Esophagus muscularis mucosa (tissue), 4 donors: ENCODE results near the gene DGCR2. TPM values are rescaled to one million over a fixed set of nuclear protein-coding genes. Genes with fewer than 3 reads are reported as not detected.

Experiments used
- DNase-seq: peaks from one replicate; pipeline ENCODE4 v3.0.0-alpha.2; 2017; ENCODE audit errors: extremely low spot score
- H3K27ac ChIP-seq, 4 donors: fragments of 200-600 bp; sonication (generic); replicated peaks in 1 of 4; 1 replicate in 3 of 4; 2 replicates in 1 of 4; pipeline ENCODE4 v1.5.1; 2016 to 2019; ENCODE audit warnings: mild to moderate bottlenecking in 1 of 4
- H3K27me3 ChIP-seq, 4 donors: fragments of 200-600 bp; sonication (generic); one replicate each; pipeline versions ENCODE4 v1.5.1 to v1.6.0; 2016 to 2019
- H3K36me3 ChIP-seq, 4 donors: fragments of 200-600 bp; sonication (generic); one replicate each; pipeline ENCODE4 v1.5.1; 2016 to 2019
- H3K4me1 ChIP-seq, 4 donors: fragments of 200-600 bp; sonication (generic); one replicate each; pipeline ENCODE4 v1.5.1; 2016 to 2019
- H3K4me3 ChIP-seq, 4 donors: fragments of 200-600 bp; sonication (generic); 1 replicate in 2 of 4; 2 replicates in 2 of 4; pipeline ENCODE4 v1.5.1; 2016 to 2019; ENCODE audit warnings: mild to moderate bottlenecking in 4 of 4, moderate library complexity in 1 of 4
- H3K9me3 ChIP-seq, 4 donors: fragments of 200-600 bp; sonication (generic); 1 replicate in 3 of 4; 2 replicates in 1 of 4; pipeline ENCODE4 v1.5.1; 2016 to 2019
- CTCF ChIP-seq, 3 experiments: fragments of 200-600 bp in 2 of 3; fragments of 450-650 bp in 1 of 3; sonication (generic) in 2 of 3; IDR thresholded peaks; one replicate each; pipeline ENCODE4 v1.5.1; 2017 to 2019; ENCODE audit warnings: antibody characterized with exemption in 3 of 3, mild to moderate bottlenecking in 2 of 3, moderate library complexity in 1 of 3
- EP300 ChIP-seq: sonication (generic); formaldehyde crosslinking; IDR thresholded peaks from one replicate; pipeline ENCODE4 v1.6.1; 2017; ENCODE audit warnings: antibody characterized with exemption
- POLR2A ChIP-seq: fragments of 450-650 bp; IDR thresholded peaks from one replicate; pipeline ENCODE4 v1.6.1; 2017; ENCODE audit warnings: antibody characterized with exemption, moderate library complexity, mild to moderate bottlenecking, low read depth
- POLR2AphosphoS5 ChIP-seq, 2 donors: sonication (generic); formaldehyde crosslinking; IDR thresholded peaks; one replicate each; pipeline ENCODE4 v1.6.1; 2017; ENCODE audit warnings: antibody characterized with exemption in 2 of 2
- WGBS: methylation state at CpG from one replicate; pipeline ENCODE4 v1.1.5; 2018; 5-methylcytosine and 5-hydroxymethylcytosine counted together
- intact Hi-C: fragments of 100-400 bp; cut with DNase I; formaldehyde crosslinking; loops from one replicate; pipeline ENCODE4 v1.15.1; 2023
- total RNA-seq, 4 donors: library from RNA; depleted of rRNA; stranded (reverse); fragments of >200 nt; gene quantifications; one replicate each; pipeline versions ENCODE4 v1.1.0 to v1.2.1, GENCODE V29; 2016

The DGCR2 gene
- total RNA-seq, 4 donors from 2014 or later, result 45.7 to 79.6 (median 65.4) TPM

GRCh38 chr22:19127329-19128008, 5.3 kb upstream of the DGCR2 start:
- peaks cover 5 to 8% (median 7%) of the 10 kb centered on the region in 4 donors for H3K4me1 ChIP-seq
- no peak for DNase-seq
- no peaks in the 10 kb centered on the region for H3K9me3 ChIP-seq
- no peak for TF ChIP-seq POLR2AphosphoS5 (IDR thresholded peaks at IDR 0.05)
- no peak for TF ChIP-seq EP300
- no peak for TF ChIP-seq CTCF (IDR thresholded peaks at IDR 0.05)
- no peak for TF ChIP-seq POLR2A
- intact Hi-C loops, result no loop called here
- no peak overlapping the region for H3K27ac ChIP-seq
- H3K36me3 ChIP-seq, result peaks cover 0 to 13% (median 11%) of the 10 kb centered on the region in 4 donors
- 92% methylated on average over 13 of the region's 16 CpGs for WGBS
- no peak overlapping the region for H3K4me3 ChIP-seq
- no peaks in the 10 kb centered on the region for H3K27me3 ChIP-seq

GRCh38 chr22:19126309-19127273, 4.4 kb upstream of the DGCR2 start:
- Histone ChIP-seq H3K4me3 (no peak overlapping the region), H3K4me1 (peaks cover 5 to 10% (median 7%) of the 10 kb centered on the region in 4 donors), H3K27me3 (no peaks in the 10 kb centered on the region), H3K27ac (no peak overlapping the region), H3K36me3 (peaks cover 0 to 4% (median 2%) of the 10 kb centered on the region in 4 donors), H3K9me3 (no peaks in the 10 kb centered on the region)
- 89% methylated on average over 19 of the region's 19 CpGs for WGBS
- TF ChIP-seq POLR2AphosphoS5 (IDR thresholded peaks at IDR 0.05), result no peak
- TF ChIP-seq EP300, result no peak
- no peak for TF ChIP-seq POLR2A
- TF ChIP-seq CTCF (IDR thresholded peaks at IDR 0.05), result no peak
- DNase-seq, result no peak
- intact Hi-C loops, result no loop called here

DNA sequence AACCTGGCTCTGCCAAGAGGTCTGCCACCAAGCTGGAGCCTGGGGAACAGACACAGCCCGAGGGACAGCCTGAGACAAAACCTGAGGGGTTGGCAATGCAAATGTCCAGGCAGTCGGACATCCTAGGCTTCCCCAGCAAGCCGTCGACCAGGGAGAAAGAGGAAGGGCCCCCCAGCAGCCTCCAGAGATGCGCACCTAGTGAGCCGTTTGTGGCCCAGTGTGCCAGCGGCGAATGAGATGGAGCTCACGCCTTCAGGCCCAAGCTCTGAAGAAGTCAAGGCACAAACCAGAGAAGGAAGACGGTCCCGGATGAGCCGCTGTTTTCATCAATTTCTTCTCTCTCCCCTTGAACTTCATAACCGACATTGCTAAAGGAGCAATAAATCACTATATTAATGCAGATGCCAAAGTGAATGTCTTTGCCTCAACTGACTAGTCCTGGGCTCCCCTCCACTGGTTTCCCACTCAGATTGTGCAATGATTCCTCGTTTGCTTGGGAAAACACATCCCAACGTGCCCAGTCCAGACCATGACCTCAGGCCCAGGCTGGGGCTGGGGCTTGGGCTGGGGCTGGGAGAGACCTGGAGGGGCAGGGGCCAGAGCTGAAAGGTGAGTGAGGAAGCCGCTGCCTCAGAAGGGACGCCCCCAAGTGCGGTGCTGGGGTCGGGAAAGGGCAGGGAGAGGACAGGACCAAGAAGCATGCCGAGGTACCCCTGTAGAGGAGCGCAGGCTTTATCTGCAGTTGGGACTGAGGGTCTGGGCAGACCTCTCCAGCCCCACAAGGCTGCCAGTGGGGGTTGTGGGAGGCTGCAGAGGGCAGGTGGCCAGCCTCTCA, 3.5 kb upstream of the DGCR2 start:
- H3K9me3 ChIP-seq, result no peaks in the 10 kb centered on the region
- no peak overlapping the region for H3K4me3 ChIP-seq
- WGBS, result 78% methylated on average over 21 of the region's 21 CpGs
- H3K27me3 ChIP-seq, result no peaks in the 10 kb centered on the region
- TF ChIP-seq CTCF (IDR thresholded peaks at IDR 0.05), result no peak
- TF ChIP-seq POLR2AphosphoS5 (IDR thresholded peaks at IDR 0.05), result no peak
- no peak for TF ChIP-seq EP300
- no peak for TF ChIP-seq POLR2A
- intact Hi-C loops, result no loop called here
- peaks cover 13 to 19% (median 15%) of the 10 kb centered on the region in 4 donors for H3K4me1 ChIP-seq
- DNase-seq, result no peak
- no peaks in the 10 kb centered on the region for H3K36me3 ChIP-seq
- no peak overlapping the region for H3K27ac ChIP-seq

DNA sequence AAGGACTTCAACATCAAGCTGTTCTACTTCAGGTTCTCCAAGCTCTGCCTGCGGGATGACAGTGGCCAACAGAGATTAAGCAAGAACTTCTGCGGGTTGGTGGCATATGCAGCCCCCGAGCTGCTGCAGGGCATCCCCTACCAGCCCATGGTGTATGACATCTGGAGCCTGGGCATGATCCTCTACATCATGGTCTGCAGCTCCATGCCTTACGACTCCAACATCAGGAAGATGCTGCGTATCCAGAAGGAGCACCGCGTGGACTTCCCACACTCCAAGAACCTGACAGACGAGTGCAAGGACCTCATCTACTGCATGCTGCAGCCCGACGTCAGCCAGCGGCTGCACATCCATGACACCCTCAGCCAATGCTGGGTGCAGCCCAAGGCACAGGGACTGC, 2.8 kb upstream of the DGCR2 start:
- Histone ChIP-seq H3K27ac (no peak overlapping the region), H3K27me3 (no peaks in the 10 kb centered on the region), H3K4me3 (no peak overlapping the region), H3K9me3 (no peaks in the 10 kb centered on the region), H3K36me3 (no peaks in the 10 kb centered on the region), H3K4me1 (peaks cover 20 to 26% (median 22%) of the 10 kb centered on the region in 4 donors)
- TF ChIP-seq CTCF (IDR thresholded peaks at IDR 0.05), result no peak
- TF ChIP-seq POLR2A, result no peak
- no peak for TF ChIP-seq EP300
- no peak for TF ChIP-seq POLR2AphosphoS5 (IDR thresholded peaks at IDR 0.05)
- intact Hi-C loops, result no loop called here
- WGBS, result 96% methylated on average over 11 of the region's 11 CpGs
- DNase-seq, result no peak
